ENCODE measurements around the gene ADAMTS17.

DNA sequence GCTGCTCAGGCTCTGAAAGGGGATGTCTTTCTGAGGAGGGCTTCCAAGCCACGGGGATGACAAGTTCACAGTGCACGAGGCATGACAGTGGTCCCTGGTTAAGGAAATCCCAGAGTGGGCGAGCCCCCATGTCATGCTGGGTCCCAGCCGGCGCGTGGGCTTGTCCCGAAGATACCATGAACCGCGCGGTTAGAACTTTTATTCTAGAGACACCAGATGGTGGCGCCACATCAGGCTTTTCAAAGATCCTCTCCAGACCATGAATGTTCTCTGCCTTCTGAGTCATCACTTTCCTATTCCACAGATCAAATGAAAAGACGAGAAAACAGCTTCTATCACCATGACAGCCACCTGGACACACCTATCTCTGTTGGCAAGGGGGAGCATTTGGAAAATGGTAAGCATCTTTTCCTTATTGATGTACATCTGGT is 380.7 kb downstream of the ADAMTS17 start:
- TF ChIP-seq, protein P1, sequence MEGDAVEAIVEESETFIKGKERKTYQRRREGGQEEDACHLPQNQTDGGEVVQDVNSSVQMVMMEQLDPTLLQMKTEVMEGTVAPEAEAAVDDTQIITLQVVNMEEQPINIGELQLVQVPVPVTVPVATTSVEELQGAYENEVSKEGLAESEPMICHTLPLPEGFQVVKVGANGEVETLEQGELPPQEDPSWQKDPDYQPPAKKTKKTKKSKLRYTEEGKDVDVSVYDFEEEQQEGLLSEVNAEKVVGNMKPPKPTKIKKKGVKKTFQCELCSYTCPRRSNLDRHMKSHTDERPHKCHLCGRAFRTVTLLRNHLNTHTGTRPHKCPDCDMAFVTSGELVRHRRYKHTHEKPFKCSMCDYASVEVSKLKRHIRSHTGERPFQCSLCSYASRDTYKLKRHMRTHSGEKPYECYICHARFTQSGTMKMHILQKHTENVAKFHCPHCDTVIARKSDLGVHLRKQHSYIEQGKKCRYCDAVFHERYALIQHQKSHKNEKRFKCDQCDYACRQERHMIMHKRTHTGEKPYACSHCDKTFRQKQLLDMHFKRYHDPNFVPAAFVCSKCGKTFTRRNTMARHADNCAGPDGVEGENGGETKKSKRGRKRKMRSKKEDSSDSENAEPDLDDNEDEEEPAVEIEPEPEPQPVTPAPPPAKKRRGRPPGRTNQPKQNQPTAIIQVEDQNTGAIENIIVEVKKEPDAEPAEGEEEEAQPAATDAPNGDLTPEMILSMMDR (IDR thresholded peaks at IDR 0.05; ENCODE audit: low read depth, low read length, poor library complexity, severe bottlenecking): peak; percentile 29
- no peak for TF ChIP-seq EZH2phosphoT487 (IDR thresholded peaks at IDR 0.05; ENCODE audit: borderline replicate concordance, low read length)

Data from DOHH2 (cell line).